ENCODE measurements around the gene JAZF1. TPM values are rescaled to one million over a fixed set of nuclear protein-coding genes. Genes with fewer than 3 reads are reported as not detected.

JAZF1 gene
- total RNA-seq, 1 donor from 2014 or later, result 3.6 TPM

GRCh38 chr7:28088901-28089714 is 91.5 kb downstream of the JAZF1 start:
- H3K4me3 ChIP-seq (ENCODE audit: low read depth, low read length), result no peak overlapping the region
- no peak for DNase-seq (ENCODE audit: low read depth)
- TF ChIP-seq, protein P1, sequence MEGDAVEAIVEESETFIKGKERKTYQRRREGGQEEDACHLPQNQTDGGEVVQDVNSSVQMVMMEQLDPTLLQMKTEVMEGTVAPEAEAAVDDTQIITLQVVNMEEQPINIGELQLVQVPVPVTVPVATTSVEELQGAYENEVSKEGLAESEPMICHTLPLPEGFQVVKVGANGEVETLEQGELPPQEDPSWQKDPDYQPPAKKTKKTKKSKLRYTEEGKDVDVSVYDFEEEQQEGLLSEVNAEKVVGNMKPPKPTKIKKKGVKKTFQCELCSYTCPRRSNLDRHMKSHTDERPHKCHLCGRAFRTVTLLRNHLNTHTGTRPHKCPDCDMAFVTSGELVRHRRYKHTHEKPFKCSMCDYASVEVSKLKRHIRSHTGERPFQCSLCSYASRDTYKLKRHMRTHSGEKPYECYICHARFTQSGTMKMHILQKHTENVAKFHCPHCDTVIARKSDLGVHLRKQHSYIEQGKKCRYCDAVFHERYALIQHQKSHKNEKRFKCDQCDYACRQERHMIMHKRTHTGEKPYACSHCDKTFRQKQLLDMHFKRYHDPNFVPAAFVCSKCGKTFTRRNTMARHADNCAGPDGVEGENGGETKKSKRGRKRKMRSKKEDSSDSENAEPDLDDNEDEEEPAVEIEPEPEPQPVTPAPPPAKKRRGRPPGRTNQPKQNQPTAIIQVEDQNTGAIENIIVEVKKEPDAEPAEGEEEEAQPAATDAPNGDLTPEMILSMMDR (conservative IDR thresholded peaks at IDR 0.05; ENCODE audit: low read depth, low read length), result no peak

DNA sequence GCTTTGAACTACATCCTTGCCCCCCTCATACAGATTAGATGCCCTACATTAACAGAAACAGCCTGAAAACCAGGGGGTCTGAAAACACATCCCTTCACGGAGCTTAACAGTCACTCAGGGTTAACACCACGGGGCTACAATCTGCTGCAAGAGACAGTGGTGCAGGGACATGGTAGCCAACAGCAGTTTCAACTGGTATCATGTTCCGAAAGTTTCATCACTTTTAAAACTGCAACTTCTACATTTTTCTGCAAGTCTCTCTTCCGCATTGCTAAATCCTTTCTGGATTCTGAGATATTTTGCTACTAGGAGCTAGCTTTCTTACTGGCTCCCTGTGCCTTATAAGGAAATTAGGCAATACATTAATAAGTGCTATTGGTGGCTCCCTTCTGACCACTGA is 92.6 kb downstream of the JAZF1 start:
- H3K4me3 ChIP-seq (ENCODE audit: low read depth, low read length), result no peak overlapping the region
- TF ChIP-seq, protein P1 (conservative IDR thresholded peaks at IDR 0.05; ENCODE audit: low read depth, low read length), result no peak
- no peak for DNase-seq (ENCODE audit: low read depth)

- H3K4me3 ChIP-seq (ENCODE audit: low read depth, low read length), result no peak overlapping the region
- DNase-seq (ENCODE audit: low read depth), result no peak
- TF ChIP-seq, protein P1 (conservative IDR thresholded peaks at IDR 0.05; ENCODE audit: low read depth, low read length), result no peak
Measured at GRCh38 chr7:28086198-28086597, 94.4 kb downstream of the JAZF1 start.

DNA sequence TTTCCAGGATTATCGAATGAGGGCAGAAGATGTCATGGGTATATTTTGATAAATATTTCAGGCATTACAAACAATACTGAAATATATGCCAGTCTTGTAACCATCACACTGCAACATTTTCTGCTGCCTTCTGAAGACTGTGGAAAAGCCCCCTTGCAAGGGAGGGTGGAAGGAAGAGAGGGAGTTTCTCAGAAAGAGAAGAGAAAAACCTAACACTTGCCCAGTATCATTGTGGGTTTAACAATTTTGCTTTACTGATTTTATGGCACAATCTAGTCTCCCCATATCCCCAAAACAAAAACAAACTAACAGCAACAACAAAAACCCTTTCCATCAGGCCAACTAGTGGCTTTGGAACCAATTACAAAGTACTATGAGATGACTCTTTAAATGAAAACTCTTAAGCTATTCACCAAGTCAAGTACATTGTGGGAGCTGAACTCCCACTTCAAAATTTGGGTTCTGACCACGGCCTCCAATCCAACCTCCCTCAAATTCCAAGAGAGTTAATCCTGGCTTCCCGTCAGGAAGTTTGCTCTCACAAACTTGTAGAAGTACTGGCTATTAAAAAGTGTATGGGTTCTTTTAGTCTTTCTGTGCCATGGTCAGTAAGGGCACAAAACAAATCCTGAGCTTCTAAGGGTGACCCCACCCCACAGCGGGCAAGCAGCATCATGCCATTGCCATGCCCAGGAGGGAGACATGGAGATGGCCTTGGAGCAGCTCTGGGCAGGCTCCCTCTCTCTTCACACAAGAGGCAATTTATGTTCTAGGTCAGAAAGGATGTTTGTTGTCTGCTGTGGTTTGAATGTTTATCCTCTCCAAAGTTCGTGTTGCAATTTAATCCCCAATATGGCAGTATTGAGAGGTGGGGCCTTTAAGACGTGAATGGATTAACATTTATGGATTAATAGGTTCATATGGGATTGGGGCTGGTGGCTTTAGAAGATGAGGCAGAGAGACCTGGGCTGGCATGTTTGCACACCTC is 96.3 kb downstream of the JAZF1 start:
- TF ChIP-seq, protein P1 (conservative IDR thresholded peaks at IDR 0.05; ENCODE audit: low read depth, low read length), result no peak
- DNase-seq (ENCODE audit: low read depth), result no peak
- H3K4me3 ChIP-seq (ENCODE audit: low read depth, low read length), result no peak overlapping the region

- no peak overlapping the region for H3K4me3 ChIP-seq (ENCODE audit: low read depth, low read length)
- TF ChIP-seq, protein P1 (conservative IDR thresholded peaks at IDR 0.05; ENCODE audit: low read depth, low read length), result no peak
- DNase-seq (ENCODE audit: low read depth), result peak; percentile 37
Measured at GRCh38 chr7:28083164-28083997, 97.2 kb downstream of the JAZF1 start.

DNA sequence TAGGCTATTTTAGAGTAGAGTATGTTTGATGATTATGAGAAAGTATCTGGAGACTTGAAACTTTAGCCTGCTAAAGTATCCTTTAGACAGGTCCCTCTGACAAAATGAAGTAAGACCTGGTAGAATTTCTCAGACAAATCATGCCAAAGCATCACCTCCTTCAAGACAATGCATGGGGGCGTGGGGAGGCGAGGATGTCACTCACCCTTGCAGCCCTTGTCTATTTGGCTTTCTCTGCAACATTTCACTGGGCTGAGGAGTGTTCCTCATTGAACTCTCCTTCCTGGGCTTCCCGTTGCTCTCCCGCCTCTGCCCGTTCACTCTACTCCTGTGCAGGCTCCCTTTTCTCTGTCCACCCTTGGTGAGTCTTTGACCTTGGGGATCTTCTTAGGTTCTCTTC is 98.5 kb downstream of the JAZF1 start:
- TF ChIP-seq, protein P1 (conservative IDR thresholded peaks at IDR 0.05; ENCODE audit: low read depth, low read length), result no peak
- DNase-seq (ENCODE audit: low read depth), result no peak
- no peak overlapping the region for H3K4me3 ChIP-seq (ENCODE audit: low read depth, low read length)
